GM23338 (cell line): ENCODE results near the gene C16orf86.

Source experiments
- CREB1 ChIP-seq: fragments of 250-450 bp; sonication (Bioruptor Pico); IDR thresholded peaks from 2 replicates; pipeline ENCODE4 v1.5.0; 2020; ENCODE audit warnings: low read depth, mild to moderate bottlenecking, moderate library complexity
- EZH2phosphoT487 ChIP-seq: fragments of 200-600 bp; sonication (generic); IDR thresholded peaks from one replicate; pipeline ENCODE4 v1.8.1; 2018; ENCODE audit warnings: antibody characterized with exemption; ENCODE audit not compliant: unreplicated experiment
- TF ChIP-seq, protein P1 (sequence below): IDR thresholded peaks from one replicate; pipeline ENCODE4 v1.6.1; 2018; ENCODE audit warnings: antibody characterized with exemption; ENCODE audit not compliant: unreplicated experiment
- TF ChIP-seq, protein P2 (sequence below), 2 experiments: fragments of 200-600 bp in 1 of 2; sonication (generic) in 1 of 2; conservative IDR thresholded peaks; 2 replicates each; pipeline versions ENCODE4 v1.5.1 to v1.6.1; 2016 to 2017; ENCODE audit warnings: antibody characterized with exemption in 2 of 2, low read depth in 2 of 2, mild to moderate bottlenecking in 2 of 2, moderate library complexity in 1 of 2

DNA sequence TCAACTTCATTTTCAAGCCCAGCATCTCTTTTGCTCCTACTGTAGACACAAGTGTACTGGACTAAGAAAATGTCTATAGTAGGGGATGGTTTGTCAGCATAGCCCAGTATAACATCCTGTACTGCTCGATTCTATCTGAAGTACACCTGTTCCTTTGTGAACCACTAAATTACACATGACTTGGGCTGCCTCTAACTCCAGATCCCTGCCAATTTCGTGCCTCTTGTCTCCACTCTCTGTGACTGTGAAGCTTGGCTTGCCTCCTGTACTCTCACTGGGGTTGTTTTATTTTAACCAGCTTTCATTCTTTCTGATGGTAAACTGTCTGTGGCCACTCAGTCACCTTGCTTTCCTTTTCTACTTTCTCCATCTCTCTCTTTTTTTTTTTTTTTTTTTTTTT is 28.0 kb downstream of the C16orf86 start:
- TF ChIP-seq, protein P1, sequence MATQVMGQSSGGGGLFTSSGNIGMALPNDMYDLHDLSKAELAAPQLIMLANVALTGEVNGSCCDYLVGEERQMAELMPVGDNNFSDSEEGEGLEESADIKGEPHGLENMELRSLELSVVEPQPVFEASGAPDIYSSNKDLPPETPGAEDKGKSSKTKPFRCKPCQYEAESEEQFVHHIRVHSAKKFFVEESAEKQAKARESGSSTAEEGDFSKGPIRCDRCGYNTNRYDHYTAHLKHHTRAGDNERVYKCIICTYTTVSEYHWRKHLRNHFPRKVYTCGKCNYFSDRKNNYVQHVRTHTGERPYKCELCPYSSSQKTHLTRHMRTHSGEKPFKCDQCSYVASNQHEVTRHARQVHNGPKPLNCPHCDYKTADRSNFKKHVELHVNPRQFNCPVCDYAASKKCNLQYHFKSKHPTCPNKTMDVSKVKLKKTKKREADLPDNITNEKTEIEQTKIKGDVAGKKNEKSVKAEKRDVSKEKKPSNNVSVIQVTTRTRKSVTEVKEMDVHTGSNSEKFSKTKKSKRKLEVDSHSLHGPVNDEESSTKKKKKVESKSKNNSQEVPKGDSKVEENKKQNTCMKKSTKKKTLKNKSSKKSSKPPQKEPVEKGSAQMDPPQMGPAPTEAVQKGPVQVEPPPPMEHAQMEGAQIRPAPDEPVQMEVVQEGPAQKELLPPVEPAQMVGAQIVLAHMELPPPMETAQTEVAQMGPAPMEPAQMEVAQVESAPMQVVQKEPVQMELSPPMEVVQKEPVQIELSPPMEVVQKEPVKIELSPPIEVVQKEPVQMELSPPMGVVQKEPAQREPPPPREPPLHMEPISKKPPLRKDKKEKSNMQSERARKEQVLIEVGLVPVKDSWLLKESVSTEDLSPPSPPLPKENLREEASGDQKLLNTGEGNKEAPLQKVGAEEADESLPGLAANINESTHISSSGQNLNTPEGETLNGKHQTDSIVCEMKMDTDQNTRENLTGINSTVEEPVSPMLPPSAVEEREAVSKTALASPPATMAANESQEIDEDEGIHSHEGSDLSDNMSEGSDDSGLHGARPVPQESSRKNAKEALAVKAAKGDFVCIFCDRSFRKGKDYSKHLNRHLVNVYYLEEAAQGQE = no peak
- TF ChIP-seq, protein P2, sequence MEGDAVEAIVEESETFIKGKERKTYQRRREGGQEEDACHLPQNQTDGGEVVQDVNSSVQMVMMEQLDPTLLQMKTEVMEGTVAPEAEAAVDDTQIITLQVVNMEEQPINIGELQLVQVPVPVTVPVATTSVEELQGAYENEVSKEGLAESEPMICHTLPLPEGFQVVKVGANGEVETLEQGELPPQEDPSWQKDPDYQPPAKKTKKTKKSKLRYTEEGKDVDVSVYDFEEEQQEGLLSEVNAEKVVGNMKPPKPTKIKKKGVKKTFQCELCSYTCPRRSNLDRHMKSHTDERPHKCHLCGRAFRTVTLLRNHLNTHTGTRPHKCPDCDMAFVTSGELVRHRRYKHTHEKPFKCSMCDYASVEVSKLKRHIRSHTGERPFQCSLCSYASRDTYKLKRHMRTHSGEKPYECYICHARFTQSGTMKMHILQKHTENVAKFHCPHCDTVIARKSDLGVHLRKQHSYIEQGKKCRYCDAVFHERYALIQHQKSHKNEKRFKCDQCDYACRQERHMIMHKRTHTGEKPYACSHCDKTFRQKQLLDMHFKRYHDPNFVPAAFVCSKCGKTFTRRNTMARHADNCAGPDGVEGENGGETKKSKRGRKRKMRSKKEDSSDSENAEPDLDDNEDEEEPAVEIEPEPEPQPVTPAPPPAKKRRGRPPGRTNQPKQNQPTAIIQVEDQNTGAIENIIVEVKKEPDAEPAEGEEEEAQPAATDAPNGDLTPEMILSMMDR (conservative IDR thresholded peaks at IDR 0.05; ENCODE audit: low read depth in 2 of 2) = no peak
- TF ChIP-seq CREB1 = no peak
- TF ChIP-seq EZH2phosphoT487 = no peak
